Smooth muscle cell (in vitro differentiated cells): ENCODE measurements around the gene COPS9. TPM values are rescaled to one million over a fixed set of nuclear protein-coding genes. Genes with fewer than 3 reads are reported as not detected.

Experiments used
- DNase-seq: peaks from one replicate; lab custom pipeline; 2025; ENCODE audit not compliant: unreplicated experiment; lab: John Stamatoyannopoulos, UW
- H2AFZ ChIP-seq: fragments of 200-600 bp; sonication (generic); 2 replicates; pipeline ENCODE4 v1.6.0; 2016; ENCODE audit warnings: antibody characterized with exemption, low read depth, mild to moderate bottlenecking
- H3F3A ChIP-seq: fragments of 200-600 bp; sonication (generic); 2 replicates; pipeline ENCODE4 v1.6.0; 2017; ENCODE audit warnings: antibody characterized with exemption, low read depth
- H3K27ac ChIP-seq: fragments of 200-600 bp; sonication (generic); 2 replicates; pipeline ENCODE4 v1.5.1; 2016; ENCODE audit warnings: low read depth, mild to moderate bottlenecking
- H3K27me3 ChIP-seq: fragments of 200-600 bp; sonication (generic); 2 replicates; pipeline ENCODE4 v1.6.1; 2016; ENCODE audit warnings: low read depth, mild to moderate bottlenecking
- H3K36me3 ChIP-seq: fragments of 200-600 bp; sonication (generic); 2 replicates; pipeline ENCODE4 v1.5.1; 2016; ENCODE audit warnings: low read depth
- H3K4me1 ChIP-seq: fragments of 200-600 bp; sonication (generic); 2 replicates; pipeline ENCODE4 v1.5.1; 2016; ENCODE audit warnings: low read depth
- H3K4me2 ChIP-seq: fragments of 200-600 bp; sonication (generic); 2 replicates; pipeline ENCODE4 v1.6.0; 2016; ENCODE audit warnings: mild to moderate bottlenecking
- H3K4me3 ChIP-seq: fragments of 200-600 bp; sonication (generic); 2 replicates; pipeline ENCODE4 v1.5.1; 2016; ENCODE audit warnings: mild to moderate bottlenecking
- H3K79me2 ChIP-seq: fragments of 200-600 bp; sonication (generic); 2 replicates; pipeline ENCODE4 v1.6.0; 2016; ENCODE audit warnings: low read depth, mild to moderate bottlenecking
- H3K9ac ChIP-seq: fragments of 200-600 bp; sonication (generic); 2 replicates; pipeline ENCODE4 v1.6.0; 2016; ENCODE audit warnings: low read depth
- H3K9me3 ChIP-seq: fragments of 200-600 bp; sonication (generic); replicated peaks from 2 replicates; pipeline ENCODE4 v1.5.1; 2016; ENCODE audit warnings: low read depth
- H4K20me1 ChIP-seq: fragments of 200-600 bp; sonication (generic); 2 replicates; pipeline ENCODE4 v1.6.0; 2016; ENCODE audit warnings: low read depth
- WGBS: methylation state at CpG from one replicate; pipeline ENCODE4 v1.1.7; 2016; ENCODE audit warnings: low lambda C conversion rate; 5-methylcytosine and 5-hydroxymethylcytosine counted together
- polyA plus RNA-seq: library from polyadenylated mRNA; unstranded; fragments of >200 nt; fragmentation: Nextera tagmentation; extraction: Ambion mirVana; gene quantifications from 2 replicates; pipeline ENCODE4 v1.2.1, GENCODE V29; 2016
- total RNA-seq: library from RNA; depleted of rRNA; stranded (reverse); fragments of >200 nt; gene quantifications from 2 replicates; pipeline ENCODE4 v1.2.3, GENCODE V29; 2014
- TF ChIP-seq, protein P1 (sequence below): fragments of 200-600 bp; sonication (generic); IDR thresholded peaks from 2 replicates; pipeline ENCODE4 v1.5.1; 2017; ENCODE audit warnings: borderline replicate concordance, mild to moderate bottlenecking, antibody characterized with exemption; ENCODE audit not compliant: insufficient read depth, poor library complexity, severe bottlenecking

COPS9 gene
- total and polyA plus RNA-seq, 2 experiments from 2014 or later: 157 to 296 TPM

GRCh38 chr2:240105982-240106381 is 30.1 kb downstream of the COPS9 start:
- Histone ChIP-seq H4K20me1 (no peaks in the 10 kb centered on the region), H3K4me2 (no peak overlapping the region), H3K9ac (no peak overlapping the region), H3K27me3 (peaks cover 4% of the 10 kb centered on the region), H3K27ac (no peak overlapping the region), H3K4me3 (no peak overlapping the region), H3K36me3 (no peaks in the 10 kb centered on the region), H3K9me3 (no peaks in the 10 kb centered on the region), H3F3A (no peaks in the 10 kb centered on the region), H2AFZ (no peak overlapping the region), H3K79me2 (no peaks in the 10 kb centered on the region), H3K4me1 (no peaks in the 10 kb centered on the region)
- TF ChIP-seq, protein P1, sequence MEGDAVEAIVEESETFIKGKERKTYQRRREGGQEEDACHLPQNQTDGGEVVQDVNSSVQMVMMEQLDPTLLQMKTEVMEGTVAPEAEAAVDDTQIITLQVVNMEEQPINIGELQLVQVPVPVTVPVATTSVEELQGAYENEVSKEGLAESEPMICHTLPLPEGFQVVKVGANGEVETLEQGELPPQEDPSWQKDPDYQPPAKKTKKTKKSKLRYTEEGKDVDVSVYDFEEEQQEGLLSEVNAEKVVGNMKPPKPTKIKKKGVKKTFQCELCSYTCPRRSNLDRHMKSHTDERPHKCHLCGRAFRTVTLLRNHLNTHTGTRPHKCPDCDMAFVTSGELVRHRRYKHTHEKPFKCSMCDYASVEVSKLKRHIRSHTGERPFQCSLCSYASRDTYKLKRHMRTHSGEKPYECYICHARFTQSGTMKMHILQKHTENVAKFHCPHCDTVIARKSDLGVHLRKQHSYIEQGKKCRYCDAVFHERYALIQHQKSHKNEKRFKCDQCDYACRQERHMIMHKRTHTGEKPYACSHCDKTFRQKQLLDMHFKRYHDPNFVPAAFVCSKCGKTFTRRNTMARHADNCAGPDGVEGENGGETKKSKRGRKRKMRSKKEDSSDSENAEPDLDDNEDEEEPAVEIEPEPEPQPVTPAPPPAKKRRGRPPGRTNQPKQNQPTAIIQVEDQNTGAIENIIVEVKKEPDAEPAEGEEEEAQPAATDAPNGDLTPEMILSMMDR: no peak
- DNase-seq: no peak
- WGBS: 73% methylated on average over 11 of the region's 11 CpGs

- peaks cover 8% of the 10 kb centered on the region for H3K27me3 ChIP-seq
- H3K9me3 ChIP-seq: peaks cover 5% of the 10 kb centered on the region
- no peak overlapping the region for H3K27ac ChIP-seq
- H3F3A ChIP-seq: no peaks in the 10 kb centered on the region
- H3K36me3 ChIP-seq: no peaks in the 10 kb centered on the region
- H3K79me2 ChIP-seq: no peaks in the 10 kb centered on the region
- no peak for DNase-seq
- H3K9ac ChIP-seq: no peak overlapping the region
- WGBS: 97% methylated on average over 4 of the region's 4 CpGs
- no peak overlapping the region for H3K4me3 ChIP-seq
- TF ChIP-seq, protein P1: no peak
- H4K20me1 ChIP-seq: no peaks in the 10 kb centered on the region
- H3K4me2 ChIP-seq: no peak overlapping the region
- no peak overlapping the region for H2AFZ ChIP-seq
- no peaks in the 10 kb centered on the region for H3K4me1 ChIP-seq
Observed at GRCh38 chr2:240103136-240103535, 33.0 kb downstream of the COPS9 start.

DNA sequence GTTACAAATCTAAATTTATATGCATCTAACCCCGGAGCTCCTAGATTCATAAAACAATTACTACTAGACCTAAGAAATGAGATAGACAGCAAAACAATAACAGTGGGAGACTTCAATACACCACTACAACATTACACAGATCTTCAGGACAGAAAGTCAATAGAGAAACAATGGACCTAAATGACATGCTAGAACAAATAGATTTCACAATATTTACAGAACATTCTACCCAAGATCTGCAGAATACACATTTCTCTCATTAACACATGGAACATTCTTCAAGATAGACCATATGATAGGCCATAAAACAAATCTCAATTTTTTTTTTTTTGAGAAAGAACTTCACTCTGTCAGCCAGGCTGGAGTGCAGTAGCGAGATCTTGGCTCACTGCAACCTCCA is 37.8 kb downstream of the COPS9 start:
- Histone ChIP-seq H3K27ac (no peak overlapping the region), H3K36me3 (no peaks in the 10 kb centered on the region), H2AFZ (no peak overlapping the region), H3K9me3 (peaks cover 5% of the 10 kb centered on the region), H3K27me3 (peaks cover 40% of the 10 kb centered on the region), H3K4me3 (no peak overlapping the region), H3K9ac (no peak overlapping the region), H4K20me1 (no peaks in the 10 kb centered on the region), H3K4me2 (no peak overlapping the region), H3K79me2 (no peaks in the 10 kb centered on the region), H3F3A (no peaks in the 10 kb centered on the region), H3K4me1 (peaks cover 4% of the 10 kb centered on the region)
- DNase-seq: no peak
- TF ChIP-seq, protein P1: no peak
- WGBS: 91% methylated on average over 2 of the region's 2 CpGs
